DOHH2 (cell line): ENCODE measurements around the gene RBKS.

ENCODE experiments used
- EZH2phosphoT487 ChIP-seq: fragments of 200-600 bp; sonication (generic); IDR thresholded peaks from 2 replicates; pipeline ENCODE4 v1.6.1; 2017; ENCODE audit warnings: borderline replicate concordance, mild to moderate bottlenecking, antibody characterized with exemption, low read length, moderate library complexity, mixed read lengths
- TF ChIP-seq, protein P1 (sequence below): fragments of 200-600 bp; sonication (generic); IDR thresholded peaks from one replicate; pipeline ENCODE4 v1.5.1; 2014; ENCODE audit warnings: antibody characterized with exemption, mild to moderate bottlenecking, low read depth, low read length; ENCODE audit not compliant: poor library complexity, severe bottlenecking

DNA sequence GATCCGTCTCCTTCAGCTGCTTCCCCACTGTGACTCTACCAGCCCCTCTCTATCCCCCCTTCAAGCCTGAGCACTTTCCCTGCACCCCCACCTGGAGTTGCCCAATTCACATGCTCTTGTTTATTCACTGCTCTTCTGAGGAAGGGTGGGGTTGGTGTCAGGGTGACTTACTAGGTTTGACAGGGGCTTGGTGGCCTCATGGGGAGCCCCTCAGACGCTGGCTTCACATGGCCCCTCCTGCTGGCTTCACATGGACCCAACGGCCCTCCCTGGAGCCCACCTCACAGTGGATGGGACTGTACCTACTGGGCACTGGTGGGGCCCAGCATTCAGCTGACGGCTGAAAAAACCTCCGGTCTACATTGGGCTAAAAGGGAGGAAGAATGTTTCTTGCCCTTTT is 135.4 kb downstream of the RBKS start:
- TF ChIP-seq, protein P1, sequence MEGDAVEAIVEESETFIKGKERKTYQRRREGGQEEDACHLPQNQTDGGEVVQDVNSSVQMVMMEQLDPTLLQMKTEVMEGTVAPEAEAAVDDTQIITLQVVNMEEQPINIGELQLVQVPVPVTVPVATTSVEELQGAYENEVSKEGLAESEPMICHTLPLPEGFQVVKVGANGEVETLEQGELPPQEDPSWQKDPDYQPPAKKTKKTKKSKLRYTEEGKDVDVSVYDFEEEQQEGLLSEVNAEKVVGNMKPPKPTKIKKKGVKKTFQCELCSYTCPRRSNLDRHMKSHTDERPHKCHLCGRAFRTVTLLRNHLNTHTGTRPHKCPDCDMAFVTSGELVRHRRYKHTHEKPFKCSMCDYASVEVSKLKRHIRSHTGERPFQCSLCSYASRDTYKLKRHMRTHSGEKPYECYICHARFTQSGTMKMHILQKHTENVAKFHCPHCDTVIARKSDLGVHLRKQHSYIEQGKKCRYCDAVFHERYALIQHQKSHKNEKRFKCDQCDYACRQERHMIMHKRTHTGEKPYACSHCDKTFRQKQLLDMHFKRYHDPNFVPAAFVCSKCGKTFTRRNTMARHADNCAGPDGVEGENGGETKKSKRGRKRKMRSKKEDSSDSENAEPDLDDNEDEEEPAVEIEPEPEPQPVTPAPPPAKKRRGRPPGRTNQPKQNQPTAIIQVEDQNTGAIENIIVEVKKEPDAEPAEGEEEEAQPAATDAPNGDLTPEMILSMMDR, result no peak
- no peak for TF ChIP-seq EZH2phosphoT487
